Cardiac septum (tissue), 1 donor: ENCODE measurements around the gene UBTF. TPM values are rescaled to one million over a fixed set of nuclear protein-coding genes. Genes with fewer than 3 reads are reported as not detected.

ENCODE experiments used
- DNase-seq: peaks from one replicate; pipeline ENCODE4 v3.0.0-alpha.2; 2020; ENCODE audit warnings: low spot score
- intact Hi-C: fragments of 100-400 bp; cut with DNase I; formaldehyde crosslinking; loops from one replicate; pipeline ENCODE4 v1.14.0; 2022
- total RNA-seq: library from RNA; stranded (reverse); fragmentation: NEBNext Ultra II Directional; extraction: Animal tissue kit (Norgen Biotek cat#: 25700); gene quantifications from one replicate; pipeline ENCODE4 v1.2.1, GENCODE V29; 2021
- donor health status: DM: no; HTN: no; CAD: no.

UBTF gene
- total RNA-seq, 1 donor from 2014 or later, result 53.1 TPM

GRCh38 chr17:44203731-44204440 is 15.6 kb downstream of the UBTF start:
- no peak for DNase-seq
- intact Hi-C loops, result no loop called here

DNA sequence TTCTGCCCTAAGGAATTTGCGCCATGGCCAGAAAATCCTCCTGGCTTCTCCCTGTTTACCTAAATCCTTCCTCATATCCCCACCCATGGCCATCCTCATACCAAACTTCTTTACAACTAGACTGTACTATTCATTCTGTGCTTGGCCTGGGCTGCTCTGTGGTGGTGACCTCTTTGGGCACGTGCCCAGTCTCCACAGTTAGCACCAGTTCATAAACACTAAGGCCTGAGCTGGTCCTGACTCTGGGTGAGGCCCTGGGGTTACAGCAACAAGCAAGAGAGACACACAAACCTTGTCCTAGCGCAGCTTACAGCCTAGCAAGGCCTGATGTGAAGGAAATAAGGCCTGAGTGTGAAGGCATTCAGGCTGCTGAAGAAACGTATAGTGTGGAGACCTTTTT is 16.7 kb downstream of the UBTF start:
- intact Hi-C loops, result no loop called here
- no peak for DNase-seq

GRCh38 chr17:44200478-44201155 is 18.9 kb downstream of the UBTF start:
- no peak for DNase-seq
- intact Hi-C loops, result loop anchor here (1.0 kb wide), 1 partner anchor 18 kb away; no protein-coding TSS in a partner anchor

DNA sequence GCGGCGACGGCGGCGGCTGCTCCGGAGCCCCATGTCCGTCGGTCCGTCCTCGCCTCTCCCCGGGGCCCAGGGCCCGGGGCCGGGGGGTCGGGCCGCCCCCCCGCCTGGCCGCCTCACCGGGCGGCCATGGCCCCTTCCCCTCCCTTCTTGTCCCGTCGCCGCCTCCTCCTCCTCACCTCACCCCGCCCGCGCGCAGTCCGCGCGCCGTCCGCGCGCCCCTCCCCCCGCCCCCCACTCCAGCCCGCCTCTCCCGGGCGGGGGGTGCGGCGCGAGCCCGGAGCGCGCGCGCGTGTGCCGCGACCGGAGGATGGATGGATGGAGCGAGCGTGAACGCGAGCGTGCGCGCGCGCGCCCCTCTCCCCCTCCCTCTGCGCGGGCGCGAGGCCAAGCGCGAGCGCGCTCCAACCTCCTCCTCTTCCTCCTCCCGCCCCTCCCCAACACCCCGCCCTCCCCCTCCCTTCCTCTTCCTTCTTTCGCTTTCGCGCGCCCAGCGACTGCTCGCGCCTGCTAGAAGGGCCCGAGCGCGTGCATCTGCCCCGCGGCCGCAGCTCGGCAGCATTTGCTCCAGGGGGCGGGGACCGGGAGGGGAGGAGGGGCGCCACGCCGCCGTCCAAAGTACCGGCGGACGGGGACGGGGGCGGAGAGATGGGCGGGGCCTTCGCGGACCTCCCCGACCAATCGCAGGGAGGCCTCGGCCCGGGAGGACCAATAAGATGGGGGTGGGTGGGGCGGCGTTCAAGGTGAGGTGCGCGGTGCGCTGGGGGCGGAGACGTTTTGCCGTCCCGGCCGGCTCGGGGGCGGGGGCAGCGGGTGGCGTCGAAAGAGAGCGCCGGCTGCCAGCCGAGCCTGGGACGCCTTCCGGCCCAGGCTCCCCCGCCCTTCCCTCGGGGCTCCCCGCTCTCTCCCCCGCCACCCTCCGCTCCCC is 19.7 kb downstream of the UBTF start, which contains the start of gene ATXN7L3:
ATXN7L3 (minus strand) TSS at position 332 of the 925 bp plus-strand sequence. CDS start 1,814 bp downstream, outside the sequence.
- intact Hi-C loops, result loop anchor here (1.0 kb wide), 1 partner anchor 18 kb away; no protein-coding TSS in a partner anchor

GRCh38 chr17:44198721-44199552 is 20.5 kb downstream of the UBTF start:
- intact Hi-C loops, result no loop called here
- peak; percentile 89 for DNase-seq

More for the DNA sequence above, 19.7 kb downstream of the UBTF start, which contains the start of gene ATXN7L3:
- peak; percentile 99 for DNase-seq

DNA sequence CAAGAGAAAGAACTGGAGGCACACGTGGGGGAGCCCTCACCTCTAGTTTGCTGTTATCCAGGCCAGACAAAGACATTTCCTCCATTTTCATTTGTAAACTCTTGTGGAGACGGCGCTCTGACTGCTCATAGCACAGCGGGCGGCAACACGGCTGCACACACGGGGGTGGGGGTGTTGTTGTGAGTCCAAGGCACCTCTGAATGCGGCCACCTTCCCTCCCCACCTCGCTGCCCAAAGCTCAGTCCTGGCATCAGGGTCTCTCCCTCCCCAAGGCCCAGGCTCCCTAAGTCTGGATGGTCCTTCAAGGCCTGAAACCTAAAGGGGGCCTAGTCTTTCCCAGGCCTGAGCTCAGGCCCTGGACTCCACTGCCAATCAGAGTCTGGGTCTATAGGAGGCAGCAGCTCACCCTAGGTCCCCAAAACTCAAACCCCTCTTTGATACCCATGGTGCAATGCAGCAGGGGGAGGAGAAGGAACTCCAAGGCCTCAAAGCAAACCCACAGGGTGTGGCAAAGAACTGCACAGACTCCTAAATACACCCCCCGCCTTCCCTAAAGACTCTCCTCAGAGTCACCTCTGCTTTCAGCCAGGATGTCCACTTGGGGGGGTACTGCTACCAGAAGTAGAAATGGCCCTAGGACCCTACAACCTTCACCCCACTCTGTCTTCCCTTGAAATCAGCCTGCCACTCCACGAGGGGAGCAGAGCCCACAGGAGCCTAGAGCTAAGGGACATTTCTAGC is 21.3 kb downstream of the UBTF start:
- intact Hi-C loops, result no loop called here
- DNase-seq, result no peak

- no peak for DNase-seq
Observed at GRCh38 chr17:44197107-44197506, 22.4 kb downstream of the UBTF start.

DNA sequence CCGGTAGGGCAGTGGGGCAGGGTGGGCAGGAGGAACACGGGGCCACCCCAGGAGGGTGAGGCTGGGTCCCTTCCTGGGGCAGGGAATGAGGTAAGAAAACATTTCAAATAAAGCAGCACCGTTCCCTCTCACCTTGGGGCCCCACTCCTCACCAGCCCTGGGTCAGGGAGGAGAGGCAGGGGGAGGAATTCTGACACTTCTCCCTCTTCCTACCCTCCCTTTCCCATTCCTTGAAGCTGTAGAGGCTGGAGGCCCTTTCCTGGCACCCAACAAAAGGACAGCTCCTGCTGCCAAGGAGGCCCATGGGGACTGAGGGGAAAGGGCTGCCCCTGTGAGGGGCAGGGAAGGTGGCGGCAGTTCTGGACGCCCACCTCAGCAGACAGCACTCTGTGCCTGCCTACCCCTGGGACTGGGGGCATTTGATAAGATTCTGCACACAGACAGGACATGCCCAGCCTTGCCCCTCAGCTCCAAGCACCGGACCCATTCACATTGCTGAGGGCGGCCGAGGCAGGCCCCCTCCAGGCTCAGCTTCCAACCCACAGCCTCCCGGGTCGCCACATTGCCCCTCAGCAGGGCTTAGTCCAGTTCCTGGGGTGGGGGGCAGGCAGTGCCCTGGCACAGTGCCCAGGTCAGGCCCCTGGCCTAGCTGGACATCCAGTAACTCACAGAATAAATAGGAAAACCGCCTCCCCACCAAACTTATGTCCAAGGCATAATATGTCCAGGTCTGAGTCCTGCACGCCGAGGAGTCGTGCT is 26.0 kb downstream of the UBTF start:
- intact Hi-C loops, result no loop called here
- DNase-seq, result no peak

More at GRCh38 chr17:44197107-44197506, 22.4 kb downstream of the UBTF start:
- intact Hi-C loops, result no loop called here

DNA sequence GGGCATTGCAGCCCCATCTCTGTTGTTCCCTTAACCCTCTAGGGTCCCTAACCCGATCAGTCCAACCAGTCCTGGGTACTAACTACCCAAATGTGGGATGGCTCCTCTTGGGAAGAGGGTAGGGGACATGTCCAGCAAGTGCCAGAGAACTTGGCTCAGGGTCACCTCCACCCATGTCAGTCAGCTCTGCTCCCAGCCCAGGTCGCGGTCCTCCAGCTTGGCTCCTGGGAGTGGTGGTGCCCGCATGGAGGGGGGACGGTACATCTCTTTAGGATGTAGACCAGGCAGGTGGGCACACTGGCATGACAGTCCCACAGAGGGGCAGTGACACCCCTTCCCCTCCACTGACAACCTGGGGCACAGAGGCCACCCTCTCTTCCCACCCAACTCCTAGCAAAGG is 26.7 kb downstream of the UBTF start:
- intact Hi-C loops, result no loop called here
- DNase-seq, result no peak

DNA sequence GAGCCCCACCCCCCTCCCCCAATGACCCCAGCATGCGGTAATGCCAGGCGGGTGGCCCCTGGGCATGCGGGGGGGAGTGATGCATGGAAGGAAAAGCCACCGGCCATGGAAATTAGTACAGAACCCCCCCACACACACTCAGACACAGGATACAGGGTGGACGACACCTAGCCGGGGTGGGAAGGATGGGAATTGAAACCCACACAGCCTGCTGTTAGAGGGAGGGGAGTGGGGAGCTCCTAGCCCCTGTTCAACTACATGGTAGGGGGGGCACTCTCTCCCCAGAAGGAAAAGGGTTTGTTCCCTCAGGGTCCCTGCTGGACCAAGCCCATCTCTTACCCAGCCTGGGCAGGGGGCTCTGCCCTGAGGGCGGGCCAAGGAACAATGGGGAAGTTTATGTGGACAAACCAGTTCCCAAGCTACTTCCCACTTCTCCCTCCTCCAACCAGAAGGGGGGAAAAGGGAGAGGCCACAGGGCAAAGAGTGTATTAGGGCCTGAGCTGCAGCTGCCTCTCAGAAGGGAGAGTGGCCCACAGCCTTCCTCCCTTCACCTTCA is 27.5 kb downstream of the UBTF start:
- DNase-seq, result no peak
- intact Hi-C loops, result no loop called here

GRCh38 chr17:44191369-44191768 is 28.1 kb downstream of the UBTF start:
- intact Hi-C loops, result no loop called here
- DNase-seq, result no peak

DNA sequence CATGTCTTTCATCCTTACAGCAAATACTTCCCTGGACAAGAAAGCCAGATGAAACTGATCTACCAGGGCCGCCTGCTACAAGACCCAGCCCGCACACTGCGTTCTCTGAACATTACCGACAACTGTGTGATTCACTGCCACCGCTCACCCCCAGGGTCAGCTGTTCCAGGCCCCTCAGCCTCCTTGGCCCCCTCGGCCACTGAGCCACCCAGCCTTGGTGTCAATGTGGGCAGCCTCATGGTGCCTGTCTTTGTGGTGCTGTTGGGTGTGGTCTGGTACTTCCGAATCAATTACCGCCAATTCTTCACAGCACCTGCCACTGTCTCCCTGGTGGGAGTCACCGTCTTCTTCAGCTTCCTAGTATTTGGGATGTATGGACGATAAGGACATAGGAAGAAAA is 29.0 kb downstream of the UBTF start:
- intact Hi-C loops, result no loop called here
- DNase-seq, result no peak

- intact Hi-C loops, result no loop called here
- no peak for DNase-seq
Observed at GRCh38 chr17:44188576-44189403, 30.7 kb downstream of the UBTF start.

DNA sequence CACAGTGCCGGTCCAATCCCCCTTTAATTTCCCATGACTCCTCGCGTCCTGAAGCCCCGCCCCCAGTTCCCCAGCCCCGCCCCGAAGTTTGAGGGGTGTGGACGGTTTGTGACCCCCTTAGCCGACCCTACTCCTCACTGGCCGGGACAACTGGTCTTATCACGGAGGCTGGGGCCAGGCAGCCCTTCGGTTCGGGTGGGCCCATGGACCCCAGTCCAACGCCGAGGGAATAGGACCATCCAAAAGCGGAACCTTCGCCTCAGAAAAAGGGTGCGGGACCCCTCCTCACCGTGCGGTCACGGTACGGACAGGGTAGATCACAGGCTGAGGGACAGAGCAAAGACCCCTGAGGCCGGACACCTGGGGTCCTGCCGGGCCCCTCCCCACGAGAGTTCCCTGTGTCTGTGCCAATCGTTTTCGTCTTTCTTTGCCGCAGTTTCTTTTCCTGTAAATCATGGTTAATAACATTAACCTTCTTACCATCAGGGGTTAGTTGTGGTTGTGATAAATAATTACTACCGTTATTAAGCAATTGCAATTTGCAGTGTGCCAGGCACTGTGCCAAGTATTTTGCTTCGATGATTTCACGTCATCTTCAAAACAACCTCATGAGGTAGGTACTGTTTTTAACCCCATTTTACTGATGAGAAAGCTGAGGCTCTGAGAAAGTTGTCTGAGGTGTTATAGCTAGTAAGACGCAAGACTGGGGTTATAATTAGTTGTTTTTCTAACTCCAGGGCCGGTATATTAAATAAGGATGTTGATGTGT is 32.2 kb downstream of the UBTF start:
- DNase-seq, result no peak
- intact Hi-C loops, result no loop called here

DNA sequence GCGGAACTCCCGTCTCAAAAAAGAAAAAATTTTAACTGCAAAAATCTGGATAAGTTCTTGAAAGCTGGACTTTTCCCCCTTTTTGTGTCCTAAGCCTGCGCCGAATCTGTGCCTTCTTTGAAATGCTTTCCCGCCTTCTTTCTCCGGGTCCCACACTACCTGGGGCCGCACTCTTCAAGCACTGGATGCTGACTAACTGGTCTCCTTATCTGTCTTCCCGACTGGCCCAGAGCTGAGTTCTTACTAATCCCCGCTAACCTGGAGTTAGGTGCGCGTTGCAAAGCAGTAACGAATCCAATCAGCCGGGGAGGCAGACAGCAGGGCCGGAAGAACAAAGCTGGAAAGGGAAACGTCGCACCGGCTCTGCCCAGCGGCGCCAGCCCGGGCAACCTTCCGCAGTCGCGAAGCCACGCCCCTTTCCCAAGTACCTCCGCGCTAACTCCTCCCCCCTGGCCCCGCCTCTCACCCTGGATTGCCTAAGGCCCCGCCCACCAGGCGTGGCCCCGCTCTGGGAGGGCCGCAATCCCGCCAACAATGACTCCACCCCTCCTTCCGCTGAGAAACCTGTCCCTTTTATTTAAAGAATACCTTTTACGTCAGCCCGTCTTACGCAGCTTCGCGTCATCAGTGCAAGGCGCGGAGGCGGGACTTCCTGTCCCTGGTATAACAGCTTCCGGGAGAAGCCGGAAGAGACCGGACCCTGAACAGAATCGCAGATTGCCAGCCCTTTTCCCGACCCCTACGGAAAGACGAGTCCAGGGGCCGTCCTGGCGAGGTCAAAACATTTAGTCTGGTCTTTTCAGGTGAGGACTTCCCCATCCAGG is 33.0 kb downstream of the UBTF start, which contains the start of gene TMUB2:
TMUB2 (plus strand) TSS at position 666 of the 824 bp plus-strand sequence. CDS start 737 bp downstream, outside the sequence.
- intact Hi-C loops, result no loop called here
- peak; percentile 100 for DNase-seq
